Central memory CD8-positive, alpha-beta T cell (primary cell): ENCODE results near the gene SIGLEC11.
"Not testable (repeated sequence)": the region's sequence is repeated elsewhere in the genome, so short reads cannot be mapped to it uniquely, and the experiment has no call there.

Source experiments
- ATAC-seq: fragments of 150-1000 bp; cut with Tn5 transposase; replicated peaks from 2 replicates; pipeline ENCODE4 v1.10.0; 2022; ENCODE audit warnings: mild to moderate bottlenecking, moderate FRiP score, moderate number of reproducible peaks; ENCODE audit not compliant: poor library complexity, severe bottlenecking; ENCODE audit errors: extremely low read depth
- DNase-seq, 2 donors: peaks; one replicate each; pipeline ENCODE4 v3.0.0; 2021; ENCODE audit warnings: low spot score in 2 of 2
- H3K27ac Mint-ChIP-seq: one replicate; pipeline ENCODE4 v1.8.0; 2022; ENCODE audit warnings: low read depth, mild to moderate bottlenecking, moderate library complexity, mixed read lengths
- H3K27me3 Mint-ChIP-seq: one replicate; pipeline ENCODE4 v1.8.0; 2022; ENCODE audit warnings: mixed read lengths
- H3K36me3 Mint-ChIP-seq: one replicate; pipeline ENCODE4 v1.8.0; 2022; ENCODE audit warnings: mild to moderate bottlenecking, moderate library complexity, mixed read lengths; ENCODE audit not compliant: insufficient read depth
- H3K4me1 Mint-ChIP-seq: one replicate; pipeline ENCODE4 v1.8.0; 2022; ENCODE audit warnings: mixed read lengths
- H3K4me3 Mint-ChIP-seq: one replicate; pipeline ENCODE4 v1.8.0; 2022; ENCODE audit warnings: mild to moderate bottlenecking, moderate library complexity, mixed read lengths
- H3K9me3 Mint-ChIP-seq: one replicate; pipeline ENCODE4 v1.8.0; 2022; ENCODE audit warnings: mixed read lengths

The SIGLEC11 gene

GRCh38 chr19:49960980-49961379 lies at the start of gene SIGLEC11:
TSS of gene SIGLEC11 (minus strand) at chr19:49961172. CDS start at chr19:49961081, 91 bp downstream.
- not testable (repeated sequence) for H3K9me3 Mint-ChIP-seq, H3K4me1 Mint-ChIP-seq, H3K4me3 Mint-ChIP-seq, H3K27ac Mint-ChIP-seq, H3K36me3 Mint-ChIP-seq, DNase-seq, ATAC-seq
- peaks cover 24% of the 10 kb centered on the region for H3K27me3 Mint-ChIP-seq

- Mint-ChIP-seq H3K27me3 (no peaks in the 10 kb centered on the region), H3K4me1 (peaks cover 21% of the 10 kb centered on the region), H3K9me3 (no peaks in the 10 kb centered on the region), H3K36me3 (peaks cover 34% of the 10 kb centered on the region), H3K4me3 (no peak overlapping the region), H3K27ac (no peak overlapping the region)
- no peak for DNase-seq
- no peak for ATAC-seq
These were observed 47.6 kb upstream of the SIGLEC11 start for GRCh38 chr19:50008532-50008931.

- Mint-ChIP-seq H3K27ac (peak overlapping the region; percentile 40), H3K4me1 (peaks cover 22% of the 10 kb centered on the region), H3K9me3 (no peaks in the 10 kb centered on the region), H3K27me3 (no peaks in the 10 kb centered on the region), H3K36me3 (peaks cover 37% of the 10 kb centered on the region), H3K4me3 (no peak overlapping the region)
- ATAC-seq (no peak), DNase-seq (no peak)
These were observed 47.0 kb upstream of the SIGLEC11 start for GRCh38 chr19:50007947-50008346.

GRCh38 chr19:50007170-50007569 lies 46.2 kb upstream of the SIGLEC11 start:
- Mint-ChIP-seq H3K27ac (peak overlapping the region; percentile 40), H3K4me3 (no peak overlapping the region), H3K9me3 (no peaks in the 10 kb centered on the region), H3K27me3 (no peaks in the 10 kb centered on the region), H3K36me3 (peaks cover 39% of the 10 kb centered on the region), H3K4me1 (peaks cover 23% of the 10 kb centered on the region)
- ATAC-seq (no peak), DNase-seq (no peak)

- H3K36me3 Mint-ChIP-seq, result peaks cover 41% of the 10 kb centered on the region
- H3K27me3 Mint-ChIP-seq, result no peaks in the 10 kb centered on the region
- H3K4me3 Mint-ChIP-seq, result no peak overlapping the region
These were observed 44.5 kb upstream of the SIGLEC11 start for GRCh38 chr19:50005428-50005827.

GRCh38 chr19:50003810-50004419 lies 42.9 kb upstream of the SIGLEC11 start:
- Mint-ChIP-seq H3K9me3 (no peaks in the 10 kb centered on the region), H3K36me3 (peaks cover 47% of the 10 kb centered on the region), H3K4me3 (peak overlapping the region; percentile 47), H3K4me1 (peaks cover 20% of the 10 kb centered on the region), H3K27me3 (no peaks in the 10 kb centered on the region), H3K27ac (peak overlapping the region; percentile 45)
- ATAC-seq, result no peak
- no peak for DNase-seq

More at GRCh38 chr19:50005428-50005827, 44.5 kb upstream of the SIGLEC11 start:
- DNase-seq (no peak), ATAC-seq (no peak)
- Mint-ChIP-seq H3K4me1 (peaks cover 20% of the 10 kb centered on the region), H3K27ac (no peak overlapping the region), H3K9me3 (no peaks in the 10 kb centered on the region)

- H3K9me3 Mint-ChIP-seq, result no peaks in the 10 kb centered on the region
- H3K27ac Mint-ChIP-seq, result no peak overlapping the region
- peaks cover 20% of the 10 kb centered on the region for H3K4me1 Mint-ChIP-seq
- H3K36me3 Mint-ChIP-seq, result peaks cover 51% of the 10 kb centered on the region
- DNase-seq (no peak), ATAC-seq (no peak)
- no peak overlapping the region for H3K4me3 Mint-ChIP-seq
- no peaks in the 10 kb centered on the region for H3K27me3 Mint-ChIP-seq
These were observed 42.3 kb upstream of the SIGLEC11 start for GRCh38 chr19:50003254-50003788.

GRCh38 chr19:50002386-50002960 lies 41.5 kb upstream of the SIGLEC11 start:
- H3K9me3 Mint-ChIP-seq, result no peaks in the 10 kb centered on the region
- no peak overlapping the region for H3K27ac Mint-ChIP-seq
- no peak for DNase-seq
- no peak overlapping the region for H3K4me3 Mint-ChIP-seq
- peaks cover 20% of the 10 kb centered on the region for H3K4me1 Mint-ChIP-seq
- no peak for ATAC-seq
- peaks cover 53% of the 10 kb centered on the region for H3K36me3 Mint-ChIP-seq
- no peaks in the 10 kb centered on the region for H3K27me3 Mint-ChIP-seq

- H3K27ac Mint-ChIP-seq, result no peak overlapping the region
- no peak overlapping the region for H3K4me3 Mint-ChIP-seq
- no peaks in the 10 kb centered on the region for H3K9me3 Mint-ChIP-seq
- ATAC-seq (no peak), DNase-seq (no peak)
- peaks cover 48% of the 10 kb centered on the region for H3K36me3 Mint-ChIP-seq
- H3K4me1 Mint-ChIP-seq, result peaks cover 20% of the 10 kb centered on the region
- no peaks in the 10 kb centered on the region for H3K27me3 Mint-ChIP-seq
These were observed 40.8 kb upstream of the SIGLEC11 start for GRCh38 chr19:50001775-50002174.

GRCh38 chr19:50000841-50001557 lies 40.0 kb upstream of the SIGLEC11 start:
- Mint-ChIP-seq H3K4me1 (peaks cover 20% of the 10 kb centered on the region), H3K27ac (no peak overlapping the region), H3K27me3 (no peaks in the 10 kb centered on the region), H3K4me3 (no peak overlapping the region), H3K9me3 (no peaks in the 10 kb centered on the region), H3K36me3 (peaks cover 44% of the 10 kb centered on the region)
- ATAC-seq (no peak), DNase-seq (no peak)

- ATAC-seq (no peak), DNase-seq (no peak)
- Mint-ChIP-seq H3K4me3 (no peak overlapping the region), H3K27me3 (no peaks in the 10 kb centered on the region), H3K9me3 (no peaks in the 10 kb centered on the region), H3K4me1 (peaks cover 20% of the 10 kb centered on the region), H3K27ac (no peak overlapping the region), H3K36me3 (peaks cover 45% of the 10 kb centered on the region)
These were observed 39.3 kb upstream of the SIGLEC11 start for GRCh38 chr19:50000038-50000840.

- Mint-ChIP-seq H3K4me1 (peaks cover 13% of the 10 kb centered on the region), H3K27ac (no peak overlapping the region), H3K9me3 (no peaks in the 10 kb centered on the region), H3K4me3 (no peak overlapping the region), H3K36me3 (peaks cover 42% of the 10 kb centered on the region), H3K27me3 (no peaks in the 10 kb centered on the region)
- DNase-seq, result no peak
- no peak for ATAC-seq
These were observed 38.5 kb upstream of the SIGLEC11 start for GRCh38 chr19:49999371-50000010.
